ENCODE measurements around the gene RFX8. TPM values are rescaled to one million over a fixed set of nuclear protein-coding genes. Genes with fewer than 3 reads are reported as not detected.

RFX8 gene
- total RNA-seq, 1 donor from 2014 or later: not detected

DNA sequence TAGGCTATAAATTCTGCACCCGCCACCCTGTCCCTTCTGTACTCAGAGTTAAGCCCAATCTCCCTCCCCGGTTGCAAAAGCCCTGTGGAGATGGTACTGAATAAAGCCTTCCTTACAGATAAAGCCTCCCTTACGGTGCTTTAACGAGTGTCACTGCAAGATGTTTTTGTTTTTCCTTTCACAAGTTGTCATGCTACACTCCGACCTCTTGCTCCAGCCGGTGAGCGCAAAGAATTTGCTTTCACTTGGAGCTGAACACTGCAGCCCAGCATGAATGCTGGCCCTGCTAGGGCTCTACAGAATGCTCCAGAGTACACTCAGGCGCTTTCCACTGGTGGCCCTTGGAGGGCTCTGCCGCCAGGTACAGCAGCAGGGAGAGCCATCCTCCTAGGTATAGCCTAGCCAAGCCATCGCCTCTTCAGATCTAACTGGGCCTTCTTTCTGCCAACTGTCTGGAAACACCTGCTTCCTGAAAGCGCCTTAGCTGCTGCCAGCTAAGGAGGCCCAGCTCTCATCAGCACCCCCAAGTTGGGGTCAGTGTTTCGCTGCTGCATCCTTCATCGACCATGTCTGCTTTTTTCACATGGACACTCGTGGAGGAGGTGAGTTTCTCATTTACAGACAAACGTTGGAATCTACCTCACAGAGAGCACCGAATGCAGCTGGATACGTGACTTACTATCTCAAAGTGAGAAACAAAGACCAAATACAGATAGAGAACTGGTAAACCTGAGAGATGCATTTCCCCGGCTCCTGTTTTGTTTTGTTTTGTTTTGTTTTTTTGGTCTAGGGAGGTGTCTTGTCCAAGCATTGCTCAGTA lies 74.2 kb downstream of the RFX8 start:
- intact Hi-C loops (cut with DNase I): no loop called here
- TF ChIP-seq, protein P1, sequence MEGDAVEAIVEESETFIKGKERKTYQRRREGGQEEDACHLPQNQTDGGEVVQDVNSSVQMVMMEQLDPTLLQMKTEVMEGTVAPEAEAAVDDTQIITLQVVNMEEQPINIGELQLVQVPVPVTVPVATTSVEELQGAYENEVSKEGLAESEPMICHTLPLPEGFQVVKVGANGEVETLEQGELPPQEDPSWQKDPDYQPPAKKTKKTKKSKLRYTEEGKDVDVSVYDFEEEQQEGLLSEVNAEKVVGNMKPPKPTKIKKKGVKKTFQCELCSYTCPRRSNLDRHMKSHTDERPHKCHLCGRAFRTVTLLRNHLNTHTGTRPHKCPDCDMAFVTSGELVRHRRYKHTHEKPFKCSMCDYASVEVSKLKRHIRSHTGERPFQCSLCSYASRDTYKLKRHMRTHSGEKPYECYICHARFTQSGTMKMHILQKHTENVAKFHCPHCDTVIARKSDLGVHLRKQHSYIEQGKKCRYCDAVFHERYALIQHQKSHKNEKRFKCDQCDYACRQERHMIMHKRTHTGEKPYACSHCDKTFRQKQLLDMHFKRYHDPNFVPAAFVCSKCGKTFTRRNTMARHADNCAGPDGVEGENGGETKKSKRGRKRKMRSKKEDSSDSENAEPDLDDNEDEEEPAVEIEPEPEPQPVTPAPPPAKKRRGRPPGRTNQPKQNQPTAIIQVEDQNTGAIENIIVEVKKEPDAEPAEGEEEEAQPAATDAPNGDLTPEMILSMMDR (IDR thresholded peaks at IDR 0.05): no peak
- DNase-seq: no peak

DNA sequence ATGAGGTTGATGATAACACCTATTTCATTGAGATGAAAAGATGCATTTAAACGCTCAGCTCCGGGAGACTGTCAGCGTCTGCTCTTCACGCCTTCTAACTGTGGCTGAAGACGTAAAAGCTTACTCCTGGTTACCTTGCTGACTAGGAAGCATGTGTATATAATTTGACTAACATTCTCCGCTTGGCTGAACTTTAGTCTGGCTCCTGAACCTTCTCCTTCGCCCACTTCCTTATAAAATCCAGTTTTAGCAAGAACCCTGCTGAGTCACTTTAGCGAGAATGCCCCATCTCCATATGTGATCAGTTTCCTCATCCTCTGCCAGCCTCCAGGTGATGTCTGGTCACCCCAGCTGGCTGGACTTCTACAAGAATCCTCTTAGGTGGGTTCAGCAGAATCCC lies 74.9 kb downstream of the RFX8 start:
- H3K4me1 ChIP-seq: no peaks in the 10 kb centered on the region
- H3K27ac ChIP-seq: no peak overlapping the region
- TF ChIP-seq, protein P1 (IDR thresholded peaks at IDR 0.05): no peak
- ATAC-seq (peak; percentile 68), DNase-seq (no peak)
- intact Hi-C loops (cut with DNase I): no loop called here
- H3K9me3 ChIP-seq: no peaks in the 10 kb centered on the region
- no peaks in the 10 kb centered on the region for H3K36me3 ChIP-seq
- H3K27me3 ChIP-seq: peaks cover 13% of the 10 kb centered on the region
- no peak overlapping the region for H3K4me3 ChIP-seq

More for the DNA sequence above, 74.2 kb downstream of the RFX8 start:
- Histone ChIP-seq H3K27ac (no peak overlapping the region), H3K27me3 (peaks cover 13% of the 10 kb centered on the region), H3K9me3 (no peaks in the 10 kb centered on the region), H3K4me1 (no peaks in the 10 kb centered on the region), H3K4me3 (no peak overlapping the region), H3K36me3 (no peaks in the 10 kb centered on the region)
- no peak for ATAC-seq

DNA sequence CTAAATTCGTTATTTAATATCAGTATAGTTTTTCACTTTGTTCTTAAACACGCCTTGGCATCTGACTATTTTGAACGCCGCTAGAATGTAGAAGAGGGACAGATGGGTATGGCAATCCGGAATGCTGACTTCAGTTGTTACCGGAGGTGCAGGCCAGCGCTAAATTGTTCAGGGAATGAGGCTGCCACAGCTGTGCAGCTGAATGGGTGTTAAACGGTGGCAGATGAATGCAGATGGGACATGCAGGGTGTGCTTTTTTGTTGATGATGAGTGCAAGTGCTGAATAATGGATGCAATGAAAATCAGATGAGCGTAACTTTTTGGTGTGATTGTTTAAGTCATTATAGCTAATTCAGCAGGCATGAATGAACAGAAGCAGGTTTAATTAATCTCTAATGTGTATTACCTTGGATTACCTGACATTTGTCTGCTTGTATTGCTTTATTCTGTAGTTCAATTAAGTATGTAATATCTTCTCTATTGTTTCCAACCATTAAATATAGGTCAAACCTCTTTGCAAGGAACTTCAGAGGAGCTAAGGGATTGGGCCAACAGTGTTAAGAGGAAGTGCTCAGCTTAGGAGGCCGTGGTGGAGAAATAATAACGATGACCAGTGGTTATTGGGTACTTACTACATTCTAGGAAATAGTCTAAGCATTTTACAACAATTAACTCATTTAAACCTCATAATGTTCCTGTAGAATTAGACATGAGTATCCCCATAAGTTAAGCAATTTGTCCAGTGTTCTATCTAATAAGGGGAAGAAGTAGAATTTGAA lies 75.7 kb downstream of the RFX8 start:
- Histone ChIP-seq H3K4me3 (no peak overlapping the region), H3K36me3 (no peaks in the 10 kb centered on the region), H3K27ac (no peak overlapping the region), H3K27me3 (peaks cover 13% of the 10 kb centered on the region), H3K4me1 (no peaks in the 10 kb centered on the region), H3K9me3 (no peaks in the 10 kb centered on the region)
- peak; percentile 81 for ATAC-seq
- TF ChIP-seq, protein P1 (IDR thresholded peaks at IDR 0.05): no peak
- intact Hi-C loops (cut with DNase I): no loop called here
- DNase-seq: no peak

DNA sequence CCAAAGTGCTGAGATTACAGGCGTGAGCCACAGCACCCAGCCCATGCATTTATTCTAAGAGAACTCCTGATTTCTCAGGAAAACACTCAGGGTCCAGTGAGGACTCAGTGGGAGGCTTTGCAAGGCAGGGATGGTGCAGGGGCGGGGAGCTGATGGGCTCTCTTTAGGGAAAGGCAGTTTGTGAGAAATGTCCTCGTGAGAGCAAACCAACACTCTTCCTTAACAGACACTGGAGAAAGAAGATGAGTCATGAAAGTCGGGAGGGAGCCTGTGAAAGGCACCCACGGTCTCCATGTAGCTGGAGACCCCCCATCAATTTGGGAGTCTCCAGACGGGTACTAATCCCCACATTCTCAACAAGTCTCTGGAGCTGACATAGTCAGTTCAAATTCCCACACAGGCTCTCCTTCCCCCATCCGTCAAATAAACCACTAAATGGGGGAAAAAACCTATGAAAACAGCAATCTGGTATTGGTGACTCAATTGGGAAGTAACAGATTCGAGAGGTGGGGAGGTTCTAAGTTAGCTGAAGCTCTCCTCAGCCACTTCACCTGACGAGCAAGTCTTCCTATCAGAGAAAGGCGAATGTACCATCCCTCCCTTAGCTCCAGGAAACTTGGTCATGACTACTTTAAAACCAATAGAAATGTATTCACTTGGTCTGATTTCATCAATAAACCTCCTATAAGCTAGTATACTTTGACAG lies 76.6 kb downstream of the RFX8 start:
- TF ChIP-seq, protein P1 (IDR thresholded peaks at IDR 0.05): no peak
- H3K27ac ChIP-seq: no peak overlapping the region
- DNase-seq (no peak), ATAC-seq (no peak)
- H3K4me1 ChIP-seq: no peaks in the 10 kb centered on the region
- H3K9me3 ChIP-seq: no peaks in the 10 kb centered on the region
- no peaks in the 10 kb centered on the region for H3K36me3 ChIP-seq
- intact Hi-C loops (cut with DNase I): no loop called here
- H3K27me3 ChIP-seq: peaks cover 13% of the 10 kb centered on the region
- no peak overlapping the region for H3K4me3 ChIP-seq

DNA sequence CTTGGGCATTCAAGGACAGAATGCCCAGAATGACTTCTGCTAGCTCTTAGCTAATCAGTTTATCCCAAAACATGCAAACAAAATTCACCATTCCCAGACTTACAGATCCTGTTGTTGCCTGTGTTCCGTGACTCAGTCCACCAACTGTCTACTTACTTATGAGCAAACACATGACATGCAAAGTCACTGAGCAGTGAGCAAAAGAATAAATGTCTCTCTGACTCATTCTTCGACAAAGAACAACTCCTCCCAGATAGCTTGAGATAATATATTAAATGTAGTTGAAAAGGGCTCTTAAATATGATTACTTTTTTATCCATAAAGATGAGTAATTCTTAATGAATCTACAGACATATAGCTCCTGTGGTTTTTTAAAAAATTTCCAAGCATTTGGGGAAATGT lies 78.6 kb downstream of the RFX8 start:
- Histone ChIP-seq H3K9me3 (no peaks in the 10 kb centered on the region), H3K4me3 (no peak overlapping the region), H3K4me1 (no peaks in the 10 kb centered on the region), H3K36me3 (no peaks in the 10 kb centered on the region), H3K27me3 (peaks cover 13% of the 10 kb centered on the region), H3K27ac (no peak overlapping the region)
- intact Hi-C loops (cut with DNase I): no loop called here
- DNase-seq (no peak), ATAC-seq (no peak)
- TF ChIP-seq, protein P1 (IDR thresholded peaks at IDR 0.05): no peak
